GM18861 (cell line): ENCODE results near the gene C14orf180.
"Not testable (repeated sequence)": the region's sequence is repeated elsewhere in the genome, so short reads cannot be mapped to it uniquely, and the experiment has no call there.

Experiments
- ATAC-seq: cut with Tn5 transposase; IDR thresholded peaks from one replicate; pipeline ENCODE4 v1.9.1; 2021; ENCODE audit not compliant: unreplicated experiment

Gene C14orf180

GRCh38 chr14:104603711-104604401 is 24.3 kb downstream of the C14orf180 start:
- no peak for ATAC-seq

GRCh38 chr14:104604458-104605449 is 25.2 kb downstream of the C14orf180 start, which contains the start of gene TMEM179:
TSS of gene TMEM179 (minus strand) at chr14:104604772. CDS start at chr14:104604741, 31 bp downstream.
- ATAC-seq = no peak

- ATAC-seq = no peak
Measured at GRCh38 chr14:104609666-104610065, 30.1 kb downstream of the C14orf180 start.

- no peak for ATAC-seq
Measured at GRCh38 chr14:104610749-104611310, 31.3 kb downstream of the C14orf180 start.

- no peak for ATAC-seq
Measured at GRCh38 chr14:104611881-104612280, 32.3 kb downstream of the C14orf180 start.

- ATAC-seq = no peak
Measured at GRCh38 chr14:104614126-104614812, 34.7 kb downstream of the C14orf180 start.

GRCh38 chr14:104624939-104625338 is 45.4 kb downstream of the C14orf180 start:
- no peak for ATAC-seq

- no peak for ATAC-seq
Measured at GRCh38 chr14:104632781-104633180, 53.2 kb downstream of the C14orf180 start.

GRCh38 chr14:104633276-104634137 is 53.9 kb downstream of the C14orf180 start:
- no peak for ATAC-seq

- ATAC-seq = no peak
Measured at GRCh38 chr14:104634138-104634760, 54.7 kb downstream of the C14orf180 start.

- ATAC-seq = no peak
Measured at GRCh38 chr14:104634886-104635570, 55.5 kb downstream of the C14orf180 start.

- no peak for ATAC-seq
Measured at GRCh38 chr14:104635717-104636116, 56.2 kb downstream of the C14orf180 start.

- ATAC-seq = no peak
Measured at GRCh38 chr14:104636131-104636530, 56.6 kb downstream of the C14orf180 start.

GRCh38 chr14:104636846-104637545 is 57.4 kb downstream of the C14orf180 start:
- ATAC-seq = not testable (repeated sequence)

- ATAC-seq = no peak
Measured at GRCh38 chr14:104637546-104638003, 58.0 kb downstream of the C14orf180 start.

GRCh38 chr14:104638190-104638589 is 58.6 kb downstream of the C14orf180 start:
- no peak for ATAC-seq

- ATAC-seq = no peak
Measured at GRCh38 chr14:104638927-104639450, 59.4 kb downstream of the C14orf180 start.

- ATAC-seq = no peak
Measured at GRCh38 chr14:104639471-104639870, 59.9 kb downstream of the C14orf180 start.
